ENCODE data around the gene CCDC13. TPM values are rescaled to one million over a fixed set of nuclear protein-coding genes. Genes with fewer than 3 reads are reported as not detected.

Gene CCDC13
- total RNA-seq, 1 donor from 2014 or later, result 0.33 TPM

- H3K36me3 ChIP-seq (ENCODE audit: control insufficient read depth, insufficient read depth, low read length), result no peaks in the 10 kb centered on the region
- TF ChIP-seq CTCF (IDR thresholded peaks at IDR 0.05; ENCODE audit: insufficient read depth, low read length, poor library complexity, severe bottlenecking), result no peak
- peaks cover 7% of the 10 kb centered on the region for H3K27me3 ChIP-seq (ENCODE audit: control insufficient read depth, insufficient read depth, low read length)
- H3K4me3 ChIP-seq (ENCODE audit: low read depth, low read length), result no peak overlapping the region
- DNase-seq (ENCODE audit: low read depth), result no peak
Measured at GRCh38 chr3:42728056-42728455, 45.0 kb downstream of the CCDC13 start.

- H3K4me3 ChIP-seq (ENCODE audit: low read depth, low read length), result no peak overlapping the region
- H3K27me3 ChIP-seq (ENCODE audit: control insufficient read depth, insufficient read depth, low read length), result peaks cover 7% of the 10 kb centered on the region
- DNase-seq (ENCODE audit: low read depth), result no peak
- H3K36me3 ChIP-seq (ENCODE audit: control insufficient read depth, insufficient read depth, low read length), result no peaks in the 10 kb centered on the region
- TF ChIP-seq CTCF (IDR thresholded peaks at IDR 0.05; ENCODE audit: insufficient read depth, low read length, poor library complexity, severe bottlenecking), result no peak
Measured at GRCh38 chr3:42725454-42725853, 47.6 kb downstream of the CCDC13 start.

GRCh38 chr3:42723219-42723618 lies 49.8 kb downstream of the CCDC13 start:
- no peak for DNase-seq (ENCODE audit: low read depth)
- Histone ChIP-seq H3K27me3 (ENCODE audit: control insufficient read depth, insufficient read depth, low read length) (peaks cover 2% of the 10 kb centered on the region), H3K36me3 (ENCODE audit: control insufficient read depth, insufficient read depth, low read length) (no peaks in the 10 kb centered on the region), H3K4me3 (ENCODE audit: low read depth, low read length) (no peak overlapping the region)
- TF ChIP-seq CTCF (IDR thresholded peaks at IDR 0.05; ENCODE audit: insufficient read depth, low read length, poor library complexity, severe bottlenecking), result no peak

Other genes starting within 250 kb of the CCDC13 start
- gene SEC22C, start 191.3 kb downstream of the CCDC13 start, total RNA-seq, result 63.8 and 73.3 TPM in 2 replicates
- gene SS18L2, start 182.4 kb downstream of the CCDC13 start, total RNA-seq, result 31.6 and 31.8 TPM in 2 replicates
- 29.8 and 34.9 TPM in 2 replicates for gene NKTR, start 172.6 kb downstream of the CCDC13 start, total RNA-seq
- 8.8 and 11.1 TPM in 2 replicates for gene ZBTB47, start 119.6 kb downstream of the CCDC13 start, total RNA-seq
- gene KLHL40, start 87.7 kb downstream of the CCDC13 start, total RNA-seq, result not detected in 2 replicates
- gene HHATL, start 70.5 kb downstream of the CCDC13 start, total RNA-seq, result not detected in 2 replicates
- gene HIGD1A, start 31.2 kb upstream of the CCDC13 start, total RNA-seq, result 181 and 190 TPM in 2 replicates
- 6.2 and 6.4 TPM in 2 replicates for gene ACKR2, start 36.2 kb upstream of the CCDC13 start, total RNA-seq
- gene CYP8B1, start 102.6 kb upstream of the CCDC13 start, total RNA-seq, result not detected in 2 replicates
- gene ZNF662, start 132.9 kb upstream of the CCDC13 start, total RNA-seq, result 4.1 and 5.3 TPM in 2 replicates
- gene GASK1A, start 206.1 kb upstream of the CCDC13 start, total RNA-seq, result 1.0 and 2.3 TPM in 2 replicates

Measured in kidney epithelial cell (primary cell).